ENCODE results near the gene URB2. TPM values are rescaled to one million over a fixed set of nuclear protein-coding genes. Genes with fewer than 3 reads are reported as not detected.
"Not testable (repeated sequence)": the region's sequence is repeated elsewhere in the genome, so short reads cannot be mapped to it uniquely, and the experiment has no call there.

Gene URB2
- total and polyA plus RNA-seq, 2 of the 13 experiments (the other 11 are each of a cell fraction or from before 2014, with no cell fraction given), result 4.0 to 17.6 TPM

DNA sequence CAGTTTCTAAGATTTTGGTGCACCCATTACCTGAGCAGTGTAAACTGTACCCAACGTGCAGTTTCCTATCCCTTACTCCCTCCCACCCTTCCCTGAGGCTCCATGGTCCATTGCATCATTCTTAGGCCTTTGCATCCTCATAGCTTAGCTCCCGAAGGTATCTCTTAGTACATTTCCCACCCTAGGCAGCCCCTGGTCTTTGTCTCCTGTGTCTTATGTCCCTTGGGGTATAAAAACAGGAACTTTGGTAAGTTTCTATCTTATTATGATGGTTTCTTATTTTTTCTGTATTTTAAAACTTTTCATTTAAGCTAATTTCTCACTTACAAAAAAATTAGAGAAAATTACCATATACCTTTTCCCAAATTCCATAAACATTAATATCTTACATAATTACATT is 78.1 kb downstream of the URB2 start (continued):
- TF ChIP-seq, protein P1, sequence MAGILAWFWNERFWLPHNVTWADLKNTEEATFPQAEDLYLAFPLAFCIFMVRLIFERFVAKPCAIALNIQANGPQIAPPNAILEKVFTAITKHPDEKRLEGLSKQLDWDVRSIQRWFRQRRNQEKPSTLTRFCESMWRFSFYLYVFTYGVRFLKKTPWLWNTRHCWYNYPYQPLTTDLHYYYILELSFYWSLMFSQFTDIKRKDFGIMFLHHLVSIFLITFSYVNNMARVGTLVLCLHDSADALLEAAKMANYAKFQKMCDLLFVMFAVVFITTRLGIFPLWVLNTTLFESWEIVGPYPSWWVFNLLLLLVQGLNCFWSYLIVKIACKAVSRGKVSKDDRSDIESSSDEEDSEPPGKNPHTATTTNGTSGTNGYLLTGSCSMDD (CRISPR knock-in tag; IDR thresholded peaks at IDR 0.05), result no peak
- TF ChIP-seq SNAI1 (CRISPR knock-in tag; IDR thresholded peaks at IDR 0.05; ENCODE audit: borderline replicate concordance), result no peak

DNA sequence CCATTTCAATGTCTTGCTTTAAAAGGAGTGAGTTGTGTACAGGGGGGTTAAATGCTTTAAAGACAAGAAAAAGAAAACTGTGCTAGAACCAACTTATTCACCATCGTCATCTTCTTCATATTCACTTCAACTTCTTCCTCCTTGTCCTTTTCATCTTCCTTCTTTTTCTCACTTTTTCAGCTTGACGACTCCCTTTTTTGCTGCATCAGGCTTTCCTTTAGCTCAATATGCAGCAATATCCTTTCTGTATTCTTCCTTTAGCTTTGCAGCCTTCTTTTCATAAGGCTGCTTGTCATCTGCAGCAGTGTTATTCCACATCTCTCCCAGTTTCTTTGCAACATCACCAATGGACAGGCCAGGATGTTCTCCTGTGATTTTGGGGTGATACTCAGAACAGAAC is 79.1 kb downstream of the URB2 start:
- H3K4me2 ChIP-seq (ENCODE audit: low read depth, low read length); POLR2A ChIA-PET; intact Hi-C loops (cut with micrococcal nuclease; ENCODE audit: unreplicated experiment); H3K4me1 ChIP-seq (ENCODE audit: insufficient read depth, low read length); FAIRE-seq; H4K20me1 ChIP-seq (ENCODE audit: insufficient read depth, low read length); CTCF ChIA-PET (ENCODE audit: low intra/inter-chr PET ratio, low total read pairs); BruUV-seq (replicated peaks); H3K36me3 ChIP-seq (replicated peaks in 1 of 2; ENCODE audit: control insufficient read depth in 1 of 2, insufficient read depth in 2 of 2, low read length in 2 of 2); in situ Hi-C loops (cut with HindIII; ENCODE audit: extremely low pct_ligation_motif_present, low pct_unique_long_range_greater_than_20kb); H3K9ac ChIP-seq (ENCODE audit: insufficient read depth, low read depth, low read length); ATAC-seq; H2AFZ ChIP-seq (ENCODE audit: low read length); H3K27me3 ChIP-seq (ENCODE audit: control insufficient read depth in 1 of 2, insufficient read depth in 2 of 2, low read length in 2 of 2); DNase-seq (ENCODE audit: low spot score); H3K79me2 ChIP-seq (ENCODE audit: insufficient read depth, low read length); H3K27ac ChIP-seq (ENCODE audit: extremely low read length, insufficient read depth, low read length); H3K9me3 ChIP-seq (ENCODE audit: low read length); H3K4me3 ChIP-seq (replicated peaks in 1 of 3; ENCODE audit: insufficient read depth in 1 of 3, low read depth in 2 of 3, low read length in 3 of 3): not testable (repeated sequence)
- 19% methylated on average over 2 of the region's 2 CpGs for WGBS (ENCODE audit: low lambda C conversion rate)

DNA sequence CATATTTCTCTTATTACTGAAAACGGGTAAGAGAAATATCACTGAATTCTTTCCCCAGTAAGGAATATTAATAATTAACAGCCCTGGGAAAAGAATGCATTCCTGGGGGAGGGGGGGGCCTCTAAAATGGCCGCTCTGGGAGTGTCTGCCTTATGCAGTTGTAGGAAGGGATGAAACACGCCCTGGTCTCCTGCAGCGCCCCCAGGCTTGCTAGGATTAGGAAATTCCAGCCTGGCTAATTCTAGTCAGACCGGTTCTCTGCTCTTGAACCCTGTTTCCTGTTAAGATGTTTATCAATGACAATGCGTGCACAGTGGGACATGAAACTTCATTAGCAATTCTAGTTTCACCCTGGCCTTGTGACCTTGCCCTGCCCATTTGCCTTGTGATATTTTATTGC is 81.1 kb downstream of the URB2 start:
- POLR2A ChIA-PET; H3K79me2 ChIP-seq (ENCODE audit: insufficient read depth, low read length); H4K20me1 ChIP-seq (ENCODE audit: insufficient read depth, low read length); H3K27me3 ChIP-seq (ENCODE audit: control insufficient read depth in 1 of 2, insufficient read depth in 2 of 2, low read length in 2 of 2); H3K9me3 ChIP-seq (ENCODE audit: low read length); H3K9ac ChIP-seq (ENCODE audit: insufficient read depth, low read depth, low read length); intact Hi-C loops (cut with micrococcal nuclease; ENCODE audit: unreplicated experiment); FAIRE-seq; ATAC-seq; H3K4me3 ChIP-seq (replicated peaks in 1 of 3; ENCODE audit: insufficient read depth in 1 of 3, low read depth in 2 of 3, low read length in 3 of 3); H2AFZ ChIP-seq (ENCODE audit: low read length); H3K4me1 ChIP-seq (ENCODE audit: insufficient read depth, low read length); in situ Hi-C loops (cut with HindIII; ENCODE audit: extremely low pct_ligation_motif_present, low pct_unique_long_range_greater_than_20kb); BruUV-seq (replicated peaks); CTCF ChIA-PET (ENCODE audit: low intra/inter-chr PET ratio, low total read pairs); DNase-seq (ENCODE audit: low spot score); H3K4me2 ChIP-seq (ENCODE audit: low read depth, low read length); H3K36me3 ChIP-seq (replicated peaks in 1 of 2; ENCODE audit: control insufficient read depth in 1 of 2, insufficient read depth in 2 of 2, low read length in 2 of 2); H3K27ac ChIP-seq (ENCODE audit: extremely low read length, insufficient read depth, low read length): not testable (repeated sequence)
- TF ChIP-seq TEAD3 (CRISPR knock-in tag; optimal IDR thresholded peaks at IDR 0.05; ENCODE audit: borderline replicate concordance), result peak; percentile 32
- WGBS (ENCODE audit: low lambda C conversion rate), result 0% methylated on average over 2 of the region's 6 CpGs
